IMR-90 (cell line): Measurements from ENCODE around the gene HCN3. TPM values are rescaled to one million over a fixed set of nuclear protein-coding genes. Genes with fewer than 3 reads are reported as not detected.

Experiments
- ATAC-seq: fragments of 200-7000 bp; cut with Tn5 transposase; 2 replicates; pipeline ENCODE4 v1.9.1; 2020; ENCODE audit warnings: low read depth, mild to moderate bottlenecking, moderate library complexity
- BruUV-seq: library from RNA; stranded (reverse); fragments of 400-500 nt; replicated peaks from 2 replicates; lab custom pipeline; 2021; lab: Mats Ljungman, UMichigan
- CTCF ChIA-PET: fragments of 300-600 bp; formaldehyde crosslinking; extraction: SDS; loops from one replicate; lab custom pipeline; 2021; ENCODE audit warnings: antibody characterized with exemption; lab: Yijun Ruan, JAX
- POLR2A ChIA-PET: fragments of 300-600 bp; sonication (Branson Sonifier 250); formaldehyde crosslinking; loops from one replicate; lab custom pipeline; 2022; ENCODE audit warnings: antibody characterized with exemption; ENCODE audit not compliant: unreplicated experiment; lab: Charles Lee
- DNase-seq: peaks from one replicate; pipeline ENCODE4 v3.0.0; 2013
- H2AFZ ChIP-seq: replicated peaks from 2 replicates; pipeline ENCODE3; 2013; ENCODE audit warnings: low read length, mild to moderate bottlenecking; ENCODE audit not compliant: poor library complexity
- H2AK5ac ChIP-seq: 2 replicates; pipeline ENCODE4 v1.6.1; 2013; ENCODE audit warnings: low read depth, low read length, inconsistent platforms
- H2AK9ac ChIP-seq: replicated peaks from 2 replicates; pipeline ENCODE3; 2013; ENCODE audit warnings: mild to moderate bottlenecking, low read depth, low read length, moderate library complexity; ENCODE audit not compliant: poor library complexity
- H2BK120ac ChIP-seq: 2 replicates; pipeline ENCODE4 v1.6.1; 2013; ENCODE audit warnings: low read depth, low read length, inconsistent platforms
- H2BK15ac ChIP-seq: 3 replicates; pipeline ENCODE4 v1.6.1; 2013; ENCODE audit warnings: low read depth, low read length, inconsistent platforms
- H2BK20ac ChIP-seq: 2 replicates; pipeline ENCODE4 v1.6.1; 2013; ENCODE audit warnings: low read depth, mild to moderate bottlenecking, inconsistent platforms, low read length, moderate library complexity
- H2BK5ac ChIP-seq: 2 replicates; pipeline ENCODE4 v1.6.1; 2013; ENCODE audit warnings: mild to moderate bottlenecking, low read depth, low read length, inconsistent platforms; ENCODE audit not compliant: poor library complexity, severe bottlenecking
- H3K14ac ChIP-seq: replicated peaks from 2 replicates; pipeline ENCODE4 v1.6.1; 2013; ENCODE audit warnings: low read depth, low read length, inconsistent platforms
- H3K18ac ChIP-seq: 2 replicates; pipeline ENCODE4 v1.6.1; 2013; ENCODE audit warnings: low read depth, low read length, control low read depth
- H3K23ac ChIP-seq: 2 replicates; pipeline ENCODE4 v1.6.1; 2013; ENCODE audit warnings: low read depth, low read length, inconsistent platforms
- H3K27ac ChIP-seq: 2 replicates; pipeline ENCODE4 v1.5.1; 2013; ENCODE audit warnings: mild to moderate bottlenecking, control low read depth, low read length; ENCODE audit not compliant: insufficient read depth
- H3K27me3 ChIP-seq: 2 replicates; pipeline ENCODE4 v1.6.1; 2013; ENCODE audit warnings: low read length; ENCODE audit not compliant: control insufficient read depth, insufficient read depth
- H3K36me3 ChIP-seq: 2 replicates; pipeline ENCODE4 v1.6.1; 2013; ENCODE audit warnings: low read length, mixed read lengths; ENCODE audit not compliant: control insufficient read depth, insufficient read depth
- H3K4ac ChIP-seq: 2 replicates; pipeline ENCODE4 v1.6.1; 2013; ENCODE audit warnings: low read depth, low read length, inconsistent platforms
- H3K4me1 ChIP-seq: 2 replicates; pipeline ENCODE4 v1.6.1; 2013; ENCODE audit warnings: low read length, mixed read lengths; ENCODE audit not compliant: control insufficient read depth, insufficient read depth
- H3K4me2 ChIP-seq: 2 replicates; pipeline ENCODE4 v1.6.1; 2013; ENCODE audit warnings: low read depth, mild to moderate bottlenecking, control low read depth, low read length, moderate library complexity
- H3K4me3 ChIP-seq: 2 replicates; pipeline ENCODE4 v1.5.1; 2013; ENCODE audit warnings: low read depth, mild to moderate bottlenecking, control low read depth, low read length, moderate library complexity; ENCODE audit not compliant: insufficient read depth
- H3K56ac ChIP-seq: 2 replicates; pipeline ENCODE4 v1.6.1; 2013; ENCODE audit warnings: low read length, inconsistent platforms; ENCODE audit not compliant: insufficient read depth; ENCODE audit errors: extremely low read depth
- H3K79me1 ChIP-seq, 2 experiments: 2 replicates each; pipeline ENCODE4 v1.6.1; 2013; ENCODE audit warnings: low read length in 2 of 2, inconsistent platforms in 1 of 2, low read depth in 1 of 2
- H3K9ac ChIP-seq: 2 replicates; pipeline ENCODE4 v1.6.1; 2013; ENCODE audit warnings: low read depth, low read length, control low read depth
- H3K9me1 ChIP-seq: 2 replicates; pipeline ENCODE4 v1.6.1; 2013; ENCODE audit warnings: low read length, inconsistent platforms; ENCODE audit not compliant: insufficient read depth
- H3K9me3 ChIP-seq: 2 replicates; pipeline ENCODE4 v1.6.1; 2013; ENCODE audit warnings: low read length; ENCODE audit not compliant: control insufficient read depth, insufficient read depth
- H4K20me1 ChIP-seq: 2 replicates; pipeline ENCODE4 v1.6.1; 2013; ENCODE audit warnings: low read length, inconsistent platforms; ENCODE audit not compliant: insufficient read depth
- H4K5ac ChIP-seq: 2 replicates; pipeline ENCODE4 v1.6.1; 2013; ENCODE audit warnings: mild to moderate bottlenecking, low read depth, low read length, control low read depth
- H4K8ac ChIP-seq, 2 experiments: 2 replicates each; pipeline ENCODE4 v1.6.1; 2013; ENCODE audit warnings: low read depth in 2 of 2, low read length in 2 of 2, control low read depth in 1 of 2, inconsistent platforms in 1 of 2
- H4K91ac ChIP-seq: 2 replicates; pipeline ENCODE4 v1.6.1; 2013; ENCODE audit warnings: low read depth, low read length, inconsistent platforms; ENCODE audit not compliant: insufficient read depth
- CHD1 ChIP-seq: IDR thresholded peaks from 2 replicates; pipeline ENCODE4 v1.6.1; 2012; ENCODE audit warnings: low read depth, low read length, improper control_type of control experiment
- ELK1 ChIP-seq: fragments of 150-350 bp; IDR thresholded peaks from 2 replicates; pipeline ENCODE4 v1.6.1; 2016; ENCODE audit warnings: low read depth, mild to moderate bottlenecking, low read length, moderate library complexity, borderline replicate concordance
- MAFK ChIP-seq: IDR thresholded peaks from 2 replicates; pipeline ENCODE4 v1.6.1; 2012; ENCODE audit warnings: low read depth, low read length, improper control_type of control experiment
- MAZ ChIP-seq: IDR thresholded peaks from 2 replicates; pipeline ENCODE4 v1.6.1; 2012; ENCODE audit warnings: low read depth, mild to moderate bottlenecking, low read length, improper control_type of control experiment, moderate library complexity, borderline replicate concordance
- MXI1 ChIP-seq: IDR thresholded peaks from 2 replicates; pipeline ENCODE4 v1.6.1; 2012; ENCODE audit warnings: low read depth, mild to moderate bottlenecking, low read length, moderate library complexity, borderline replicate concordance
- NFE2L2 ChIP-seq: fragments of 150-350 bp; IDR thresholded peaks from 2 replicates; pipeline ENCODE4 v1.6.1; 2016; ENCODE audit warnings: low read depth, mild to moderate bottlenecking, low read length
- POLR2A ChIP-seq: IDR thresholded peaks from 2 replicates; pipeline ENCODE4 v1.6.1; 2012; ENCODE audit warnings: mild to moderate bottlenecking, low read depth, low read length
- RAD21 ChIP-seq: IDR thresholded peaks from 2 replicates; pipeline ENCODE4 v1.6.1; 2012; ENCODE audit warnings: low read length, improper control_type of control experiment
- SMC3 ChIP-seq: fragments of 150-350 bp; IDR thresholded peaks from 2 replicates; pipeline ENCODE4 v1.6.1; 2016; ENCODE audit warnings: low read depth, mild to moderate bottlenecking, antibody characterized with exemption, low read length, moderate library complexity
- USF2 ChIP-seq: fragments of 150-350 bp; IDR thresholded peaks from 2 replicates; pipeline ENCODE4 v1.6.1; 2017; ENCODE audit warnings: mild to moderate bottlenecking, antibody characterized with exemption, low read length, low read depth
- WGBS, 2 experiments: methylation state at CpG; one replicate each; pipeline versions ENCODE4 v1.1.5 to v1.1.7; 2013; ENCODE audit warnings: missing lambda C conversion rate in 2 of 2; ENCODE audit not compliant: insufficient read length in 1 of 2; ENCODE audit errors: extremely low coverage in 2 of 2; 5-methylcytosine and 5-hydroxymethylcytosine counted together
- dilution Hi-C: fragments of 300-500 bp; cut with HindIII; formaldehyde crosslinking; loops from one replicate; pipeline ENCODE4 v1.14.3; 2018; ENCODE audit warnings: low sequenced_read_pairs; ENCODE audit not compliant: unreplicated experiment
- in situ Hi-C: fragments of 300-500 bp; cut with MboI; formaldehyde crosslinking; loops from 3 replicates; pipeline ENCODE4 v1.14.3; 2019; ENCODE audit warnings: low sequenced_read_pairs, inconsistent platforms, mixed read lengths
- intact Hi-C: fragments of 100-400 bp; cut with micrococcal nuclease; formaldehyde crosslinking; loops from 2 replicates; pipeline ENCODE4 v1.10.0; 2022
- polyA plus RNA-seq, 3 experiments: library from polyadenylated mRNA; depleted of rRNA; stranded (reverse); fragments of >200 nt; gene quantifications; 2 replicates each; pipeline ENCODE4 v1.2.3, GENCODE V29; 2012; ENCODE audit warnings: low replicate concordance in 1 of 3
- total RNA-seq: library from RNA; depleted of rRNA; stranded (reverse); fragments of >200 nt; gene quantifications from 2 replicates; pipeline ENCODE4 v1.2.3, GENCODE V29; 2012
- TF ChIP-seq, protein P1 (sequence below): conservative IDR thresholded peaks from 2 replicates; pipeline ENCODE4 v1.5.1; 2012; ENCODE audit warnings: mild to moderate bottlenecking, low read depth, low read length, improper control_type of control experiment

HCN3 gene
- total and polyA plus RNA-seq, 2 of the 4 experiments (the other 2 are of a cell fraction) = 0.36 to 2.7 TPM

- no peak for DNase-seq
- H4K8ac ChIP-seq = no peak overlapping the region
- dilution Hi-C loops = no loop called here
- TF ChIP-seq MAZ (no peak), POLR2A (no peak), SMC3 (no peak), MAFK (no peak), RAD21 (no peak), CHD1 (no peak), MXI1 (no peak), NFE2L2 (no peak), ELK1 (no peak), USF2 (no peak)
- TF ChIP-seq, protein P1, sequence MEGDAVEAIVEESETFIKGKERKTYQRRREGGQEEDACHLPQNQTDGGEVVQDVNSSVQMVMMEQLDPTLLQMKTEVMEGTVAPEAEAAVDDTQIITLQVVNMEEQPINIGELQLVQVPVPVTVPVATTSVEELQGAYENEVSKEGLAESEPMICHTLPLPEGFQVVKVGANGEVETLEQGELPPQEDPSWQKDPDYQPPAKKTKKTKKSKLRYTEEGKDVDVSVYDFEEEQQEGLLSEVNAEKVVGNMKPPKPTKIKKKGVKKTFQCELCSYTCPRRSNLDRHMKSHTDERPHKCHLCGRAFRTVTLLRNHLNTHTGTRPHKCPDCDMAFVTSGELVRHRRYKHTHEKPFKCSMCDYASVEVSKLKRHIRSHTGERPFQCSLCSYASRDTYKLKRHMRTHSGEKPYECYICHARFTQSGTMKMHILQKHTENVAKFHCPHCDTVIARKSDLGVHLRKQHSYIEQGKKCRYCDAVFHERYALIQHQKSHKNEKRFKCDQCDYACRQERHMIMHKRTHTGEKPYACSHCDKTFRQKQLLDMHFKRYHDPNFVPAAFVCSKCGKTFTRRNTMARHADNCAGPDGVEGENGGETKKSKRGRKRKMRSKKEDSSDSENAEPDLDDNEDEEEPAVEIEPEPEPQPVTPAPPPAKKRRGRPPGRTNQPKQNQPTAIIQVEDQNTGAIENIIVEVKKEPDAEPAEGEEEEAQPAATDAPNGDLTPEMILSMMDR = no peak
- H4K20me1 ChIP-seq = peaks cover 4% of the 10 kb centered on the region
- 71% methylated on average over 1 of the region's 5 CpGs; no CpG with 5 or more reads in 1 of the 2 experiments for WGBS, 2 experiments
- POLR2A ChIA-PET = no interaction called here
- H3K23ac ChIP-seq = no peak overlapping the region
- no peak overlapping the region for H2BK5ac ChIP-seq
- H3K79me1 ChIP-seq = peaks cover 0 to 49% of the 10 kb centered on the region in 2 experiments; a peak in 3 of 4 replicates
- no peak for ATAC-seq
- peaks cover 13% of the 10 kb centered on the region; the same call in 1 of the 2 replicates for H3K9me1 ChIP-seq
- no TSS peak for BruUV-seq
- in situ Hi-C loops = loop anchor here (5.0 kb wide), 1 partner anchor 42 kb away; the partner anchor contains the start of gene HCN3
- intact Hi-C loops = no loop called here
- no peak overlapping the region for H2AK9ac ChIP-seq
- H2AK5ac ChIP-seq = no peak overlapping the region
- H3K4ac ChIP-seq = no peak overlapping the region
- H3K18ac ChIP-seq = no peak overlapping the region
- no peaks in the 10 kb centered on the region for H3K9me3 ChIP-seq
- no peak overlapping the region for H2BK120ac ChIP-seq
- H4K5ac ChIP-seq = no peak overlapping the region
- no peak overlapping the region for H3K9ac ChIP-seq
- H3K36me3 ChIP-seq = peaks cover 14% of the 10 kb centered on the region
- H2BK15ac ChIP-seq = no peak overlapping the region
- H3K27me3 ChIP-seq = no peaks in the 10 kb centered on the region
- H3K4me2 ChIP-seq = no peak overlapping the region
- H4K91ac ChIP-seq = no peak overlapping the region
- H3K4me1 ChIP-seq = peaks cover 9% of the 10 kb centered on the region; the same call in 1 of the 2 replicates
- no peak overlapping the region for H2BK20ac ChIP-seq
- CTCF ChIA-PET = no interaction called here
- H3K4me3 ChIP-seq = no peak overlapping the region
- no peak overlapping the region for H3K14ac ChIP-seq
- H3K56ac ChIP-seq = no peak overlapping the region
- no peak overlapping the region for H2AFZ ChIP-seq
- no peak overlapping the region for H3K27ac ChIP-seq
Observed at GRCh38 chr1:155319536-155319935, 42.3 kb downstream of the HCN3 start.
